Measurements from ENCODE around the gene ADAM22. TPM values are rescaled to one million over a fixed set of nuclear protein-coding genes. Genes with fewer than 3 reads are reported as not detected.

ADAM22 gene
- total RNA-seq, 1 experiment from 2014 or later: 14.0 TPM

GRCh38 chr7:88106434-88106833, 172.4 kb downstream of the ADAM22 start:
- H3F3A ChIP-seq (ENCODE audit: insufficient read depth, low read depth): no peaks in the 10 kb centered on the region; the same call in 1 of the 2 replicates
- H3K4me2 ChIP-seq: no peak overlapping the region
- intact Hi-C loops (cut with micrococcal nuclease; ENCODE audit: unreplicated experiment): no loop called here
- H2AFZ ChIP-seq: no peak overlapping the region
- no peaks in the 10 kb centered on the region for H3K27me3 ChIP-seq (ENCODE audit: insufficient read depth, low read depth)
- H3K36me3 ChIP-seq (ENCODE audit: low read depth): no peaks in the 10 kb centered on the region
- CTCF ChIA-PET: no interaction called here
- BruUV-seq (replicated peaks): no TSS peak
- no peaks in the 10 kb centered on the region for H3K9me3 ChIP-seq (ENCODE audit: insufficient read depth, low read depth)
- H3K79me2 ChIP-seq (ENCODE audit: low read depth): no peaks in the 10 kb centered on the region
- no peaks in the 10 kb centered on the region for H4K20me1 ChIP-seq (ENCODE audit: insufficient read depth)
- H3K9me2 ChIP-seq (ENCODE audit: insufficient read depth): no peaks in the 10 kb centered on the region; the same call in 1 of the 2 replicates
- no peak overlapping the region for H3K27ac ChIP-seq
- H3K4me3 ChIP-seq: no peak overlapping the region
- DNase-seq: no peak
- POLR2A ChIA-PET (ENCODE audit: unreplicated experiment): no interaction called here
- H3K4me1 ChIP-seq (replicated peaks; ENCODE audit: insufficient read depth): no peaks in the 10 kb centered on the region
- TF ChIP-seq CTCF (conservative IDR thresholded peaks at IDR 0.05) (no peak), EZH2 (IDR thresholded peaks at IDR 0.05; ENCODE audit: low read depth) (no peak)

- H3K4me2 ChIP-seq: no peak overlapping the region
- no peaks in the 10 kb centered on the region; the same call in 1 of the 2 replicates for H3F3A ChIP-seq (ENCODE audit: insufficient read depth, low read depth)
- no peaks in the 10 kb centered on the region; the same call in 1 of the 2 replicates for H3K9me2 ChIP-seq (ENCODE audit: insufficient read depth)
- intact Hi-C loops (cut with micrococcal nuclease; ENCODE audit: unreplicated experiment): loop anchor here (10.0 kb wide), 1 partner anchor 205 kb away; no protein-coding TSS in a partner anchor
- H4K20me1 ChIP-seq (ENCODE audit: insufficient read depth): no peaks in the 10 kb centered on the region
- no peak overlapping the region for H2AFZ ChIP-seq
- no peak overlapping the region for H3K27ac ChIP-seq
- TF ChIP-seq EZH2 (IDR thresholded peaks at IDR 0.05; ENCODE audit: low read depth) (no peak), CTCF (conservative IDR thresholded peaks at IDR 0.05) (no peak)
- no peak overlapping the region for H3K4me3 ChIP-seq
- H3K36me3 ChIP-seq (ENCODE audit: low read depth): no peaks in the 10 kb centered on the region
- ChIA-PET CTCF (no interaction called here), POLR2A (ENCODE audit: unreplicated experiment) (no interaction called here)
- H3K79me2 ChIP-seq (ENCODE audit: low read depth): no peaks in the 10 kb centered on the region
- H3K27me3 ChIP-seq (ENCODE audit: insufficient read depth, low read depth): no peaks in the 10 kb centered on the region
- BruUV-seq (replicated peaks): no TSS peak
- H3K4me1 ChIP-seq (replicated peaks; ENCODE audit: insufficient read depth): no peaks in the 10 kb centered on the region
- no peaks in the 10 kb centered on the region for H3K9me3 ChIP-seq (ENCODE audit: insufficient read depth, low read depth)
- no peak for DNase-seq
These were observed 175.6 kb downstream of the ADAM22 start for GRCh38 chr7:88109612-88110011.

DNA sequence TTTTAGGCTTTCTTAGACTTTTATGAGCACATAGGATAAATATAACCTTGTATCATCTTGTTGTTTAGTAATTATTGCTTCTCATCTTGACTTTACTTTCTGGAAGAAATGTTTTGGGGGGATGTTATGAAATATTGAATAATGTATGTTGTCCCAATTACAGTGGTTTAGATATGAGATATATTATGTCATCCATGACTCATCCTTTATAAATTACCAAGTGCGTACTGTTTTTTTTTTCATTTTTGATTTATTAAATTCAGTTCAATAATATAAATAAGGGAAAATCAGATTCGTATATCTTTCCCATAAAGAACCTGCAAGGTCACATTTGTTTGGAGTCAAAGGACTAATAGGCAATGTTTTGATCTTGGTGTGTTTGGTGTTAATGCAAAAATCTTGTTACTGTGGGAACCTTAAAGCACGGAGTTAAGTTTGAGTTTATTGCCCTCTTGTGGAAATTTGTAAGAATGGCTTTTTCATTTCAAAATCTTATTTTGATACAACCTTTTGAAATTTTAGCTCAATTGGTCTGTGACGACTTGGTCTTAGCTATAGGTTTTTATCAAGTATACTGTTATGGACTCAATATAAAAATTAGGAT, 177.2 kb downstream of the ADAM22 start:
- no peaks in the 10 kb centered on the region for H4K20me1 ChIP-seq (ENCODE audit: insufficient read depth)
- H3K4me1 ChIP-seq (replicated peaks; ENCODE audit: insufficient read depth): no peaks in the 10 kb centered on the region
- H3K27me3 ChIP-seq (ENCODE audit: insufficient read depth, low read depth): no peaks in the 10 kb centered on the region
- no peaks in the 10 kb centered on the region; the same call in 1 of the 2 replicates for H3F3A ChIP-seq (ENCODE audit: insufficient read depth, low read depth)
- H3K79me2 ChIP-seq (ENCODE audit: low read depth): no peaks in the 10 kb centered on the region
- intact Hi-C loops (cut with micrococcal nuclease; ENCODE audit: unreplicated experiment): loop anchor here (1.0 to 10.0 kb wide), 4 partner anchors 206 to 799 kb away; no protein-coding TSS in a partner anchor
- ChIA-PET CTCF (interaction anchor here (0.6 to 1.4 kb wide), 4 partner anchors 58 to 605 kb away, joined by 3 to 4 read pairs (median 3); no protein-coding TSS in a partner anchor), POLR2A (ENCODE audit: unreplicated experiment) (interaction anchor here (0.7 kb wide), 1 partner anchor 302 kb away, joined by 3 read pairs; no protein-coding TSS in a partner anchor)
- no peaks in the 10 kb centered on the region for H3K9me3 ChIP-seq (ENCODE audit: insufficient read depth, low read depth)
- H3K9me2 ChIP-seq (ENCODE audit: insufficient read depth): no peaks in the 10 kb centered on the region
- no peaks in the 10 kb centered on the region for H3K36me3 ChIP-seq (ENCODE audit: low read depth)
- H3K4me3 ChIP-seq: no peak overlapping the region
- H3K4me2 ChIP-seq: no peak overlapping the region
- TF ChIP-seq EZH2 (IDR thresholded peaks at IDR 0.05; ENCODE audit: low read depth) (no peak), CTCF (conservative IDR thresholded peaks at IDR 0.05) (peak; percentile 76)
- BruUV-seq (replicated peaks): no TSS peak
- H2AFZ ChIP-seq: no peak overlapping the region
- DNase-seq: peak in 1 of 2 experiments; percentile 54
- no peak overlapping the region for H3K27ac ChIP-seq
